Measurements from ENCODE around the gene TMEM139.
A peak's percentile ranks its signal among the peaks of the same experiment; 100 is the strongest.

TMEM139 gene

GRCh38 chr7:143316492-143316891 is 31.7 kb downstream of the TMEM139 start:
- intact Hi-C loops (cut with DNase I): no loop called here
- DNase-seq: peak in 38 of 42 donors; percentile 8 to 89 (median 56)

- DNase-seq: no peak
- intact Hi-C loops (cut with DNase I): no loop called here
Observed at GRCh38 chr7:143318661-143319060, 33.9 kb downstream of the TMEM139 start.

- no peak for DNase-seq
- intact Hi-C loops (cut with DNase I): loop anchor here (10.0 kb wide), 1 partner anchor 94 kb away; no protein-coding TSS in a partner anchor
Observed at GRCh38 chr7:143320620-143321019, 35.9 kb downstream of the TMEM139 start.

DNA sequence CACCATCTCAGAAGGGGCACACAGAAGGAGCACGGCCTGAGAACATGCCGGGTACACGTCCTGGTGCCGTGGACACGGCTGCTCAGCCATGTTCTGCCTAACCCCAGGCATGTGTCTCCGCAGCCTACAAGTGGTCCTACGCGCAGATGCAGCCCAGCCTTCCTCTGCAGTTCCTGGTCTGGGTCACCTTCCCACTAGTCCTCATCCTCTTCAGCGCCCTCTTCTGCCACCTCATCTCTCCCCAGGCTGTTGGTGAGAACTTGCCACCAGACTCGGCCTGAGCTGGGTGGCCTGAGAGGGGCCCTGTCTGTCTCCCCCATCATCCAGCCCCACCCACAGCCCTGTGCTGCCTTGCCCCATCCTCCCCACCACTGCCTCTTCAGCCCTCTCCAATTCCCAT is 36.5 kb downstream of the TMEM139 start:
- intact Hi-C loops (cut with DNase I): loop anchor here (10.0 kb wide), 1 partner anchor 94 kb away; no protein-coding TSS in a partner anchor
- DNase-seq: no peak

GRCh38 chr7:143321734-143322133 is 37.0 kb downstream of the TMEM139 start:
- intact Hi-C loops (cut with DNase I): loop anchor here (10.0 kb wide), 1 partner anchor 93 kb away; no protein-coding TSS in a partner anchor
- DNase-seq: peak in 26 of 42 donors; percentile 13 to 73 (median 31)

GRCh38 chr7:143322760-143323633 is 38.2 kb downstream of the TMEM139 start:
- intact Hi-C loops (cut with DNase I): loop anchor here (10.0 kb wide), 1 partner anchor 92 kb away; no protein-coding TSS in a partner anchor
- no peak for DNase-seq

DNA sequence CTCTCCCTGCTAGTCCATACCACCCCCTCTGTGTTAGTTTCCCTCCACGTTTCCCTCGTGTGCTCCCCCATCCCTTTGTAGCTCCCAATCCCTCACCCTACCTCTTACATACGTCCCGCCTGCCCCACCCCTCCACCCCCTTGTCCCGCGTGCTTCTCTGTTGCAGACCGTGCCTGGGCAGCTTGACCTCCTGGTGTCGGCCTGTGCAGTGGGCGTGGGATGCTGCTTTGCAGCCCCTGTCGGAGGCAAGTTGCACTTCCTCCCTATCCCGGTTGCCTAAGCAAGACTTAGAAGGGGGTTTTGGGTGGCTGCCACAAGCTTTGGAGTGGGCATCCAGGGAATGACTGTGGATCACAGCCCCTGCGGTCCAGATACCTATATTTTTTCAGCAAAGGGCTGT is 38.9 kb downstream of the TMEM139 start:
- DNase-seq: no peak
- intact Hi-C loops (cut with DNase I): loop anchor here (10.0 kb wide), 1 partner anchor 91 kb away; no protein-coding TSS in a partner anchor

DNA sequence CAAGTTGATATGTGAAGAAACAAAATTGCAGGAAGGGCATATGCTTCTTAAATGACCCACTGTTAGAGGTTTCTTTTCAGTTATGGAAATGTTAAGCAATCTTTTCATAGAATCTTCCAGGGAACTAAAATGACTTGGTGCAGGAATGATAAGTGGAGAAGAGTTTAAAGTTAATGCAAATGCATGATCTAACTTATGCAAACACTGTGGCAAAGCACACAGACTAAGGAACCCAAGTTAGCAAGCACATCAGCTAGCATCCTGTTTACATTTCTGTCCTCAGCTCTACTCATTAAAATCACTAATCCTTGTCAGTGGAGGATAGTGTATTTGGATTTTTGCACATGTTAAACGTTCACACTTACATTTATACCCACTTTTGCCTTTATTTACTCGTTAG is 40.5 kb downstream of the TMEM139 start:
- intact Hi-C loops (cut with DNase I): loop anchor here (10.0 kb wide), 1 partner anchor 90 kb away; no protein-coding TSS in a partner anchor
- no peak for DNase-seq

GRCh38 chr7:143327903-143328302 is 43.1 kb downstream of the TMEM139 start:
- intact Hi-C loops (cut with DNase I): loop anchor here (10.0 kb wide), 1 partner anchor 87 kb away; no protein-coding TSS in a partner anchor
- DNase-seq: no peak

DNA sequence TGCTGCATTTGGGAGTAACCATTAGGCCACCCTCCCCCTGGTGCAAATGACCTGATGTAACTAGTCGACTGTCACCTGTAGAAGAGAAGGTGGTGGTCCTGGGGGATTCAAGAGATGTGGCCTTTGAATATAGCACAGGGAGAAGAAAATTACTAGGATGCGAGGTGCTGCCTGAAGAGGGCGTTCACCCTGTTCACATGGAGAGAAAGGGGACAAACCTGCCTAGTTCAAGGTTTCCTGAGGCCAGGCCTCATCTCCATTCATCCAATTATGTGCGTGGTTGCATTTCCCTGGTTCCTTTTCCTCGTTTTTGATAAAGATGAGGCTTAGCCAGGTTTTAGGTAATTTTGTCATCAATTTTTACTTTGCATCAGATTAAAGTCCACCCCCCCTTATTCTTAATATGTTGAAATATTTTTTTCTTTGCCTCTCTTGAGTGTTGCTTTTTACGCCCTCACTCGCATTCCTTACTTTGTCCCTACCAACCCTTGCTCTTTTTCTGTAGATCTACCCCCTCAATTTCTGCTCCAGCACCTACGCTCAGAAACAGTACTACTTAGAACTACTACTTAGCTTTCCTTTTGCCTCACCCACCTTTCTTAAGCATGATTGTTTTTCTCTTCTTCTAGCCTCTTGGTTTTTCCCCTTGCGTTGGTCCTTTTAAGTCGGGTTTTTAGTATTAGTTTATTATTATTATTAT is 44.9 kb downstream of the TMEM139 start:
- peak in 34 of 42 donors; percentile 14 to 84 (median 54) for DNase-seq
- intact Hi-C loops (cut with DNase I): loop anchor here (10.0 kb wide), 1 partner anchor 85 kb away; no protein-coding TSS in a partner anchor

GRCh38 chr7:143331179-143331801 is 46.5 kb downstream of the TMEM139 start:
- no peak for DNase-seq
- intact Hi-C loops (cut with DNase I): no loop called here

GRCh38 chr7:143334244-143334643 is 49.5 kb downstream of the TMEM139 start:
- intact Hi-C loops (cut with DNase I): no loop called here
- no peak for DNase-seq

DNA sequence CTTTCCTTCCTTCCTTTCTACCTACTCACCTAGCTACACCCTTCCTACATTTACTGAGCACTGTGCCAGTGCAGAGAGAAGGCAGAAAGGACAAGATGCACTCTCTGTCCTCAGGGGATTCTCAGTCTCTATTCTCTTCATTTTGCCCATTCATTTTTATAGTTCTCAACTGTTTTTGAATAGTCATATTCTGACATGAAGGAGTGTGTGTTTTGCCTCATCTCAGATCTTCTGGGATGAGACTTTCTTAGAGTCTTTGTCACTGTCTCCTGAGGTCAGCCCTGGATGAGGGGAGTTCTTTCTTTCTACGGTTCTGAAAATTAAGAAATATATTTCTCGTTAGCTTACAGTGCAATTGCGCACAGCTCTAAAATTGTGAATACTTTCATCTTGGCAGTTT is 52.5 kb downstream of the TMEM139 start:
- DNase-seq: no peak
- intact Hi-C loops (cut with DNase I): no loop called here
